Suprapubic skin (tissue), 4 donors: ENCODE results near the gene PAX5. TPM values are rescaled to one million over a fixed set of nuclear protein-coding genes. Genes with fewer than 3 reads are reported as not detected.
A peak's percentile ranks its signal among the peaks of the same experiment; 100 is the strongest.

Source experiments
- DNase-seq, 2 donors: peaks; one replicate each; pipeline ENCODE4 v3.0.0-alpha.2; 2019; ENCODE audit warnings: low spot score in 2 of 2
- H3K27ac ChIP-seq: fragments of 200-600 bp; sonication (generic); one replicate; pipeline ENCODE4 v1.5.1; 2019
- H3K27me3 ChIP-seq: fragments of 200-600 bp; sonication (generic); one replicate; pipeline ENCODE4 v1.5.1; 2019
- H3K36me3 ChIP-seq: fragments of 200-600 bp; sonication (generic); one replicate; pipeline ENCODE4 v1.5.1; 2019
- H3K4me1 ChIP-seq: fragments of 200-600 bp; sonication (generic); one replicate; pipeline ENCODE4 v1.5.1; 2019
- H3K4me3 ChIP-seq: fragments of 200-600 bp; sonication (generic); one replicate; pipeline ENCODE4 v1.5.1; 2019; ENCODE audit warnings: mild to moderate bottlenecking
- H3K9me3 ChIP-seq: fragments of 200-600 bp; sonication (generic); one replicate; pipeline ENCODE4 v1.5.1; 2019
- EP300 ChIP-seq: sonication (generic); formaldehyde crosslinking; IDR thresholded peaks from one replicate; pipeline ENCODE4 v1.6.1; 2017; ENCODE audit warnings: antibody characterized with exemption
- POLR2A ChIP-seq, 2 donors: fragments of 450-650 bp; IDR thresholded peaks; one replicate each; pipeline ENCODE4 v1.6.1; 2017; ENCODE audit warnings: antibody characterized with exemption in 2 of 2, mild to moderate bottlenecking in 2 of 2, moderate library complexity in 2 of 2
- POLR2AphosphoS5 ChIP-seq, 3 donors: sonication (generic); formaldehyde crosslinking; IDR thresholded peaks; one replicate each; pipeline ENCODE4 v1.6.1; 2017; ENCODE audit warnings: antibody characterized with exemption in 3 of 3
- WGBS: methylation state at CpG from one replicate; pipeline ENCODE4 v1.1.5; 2018; 5-methylcytosine and 5-hydroxymethylcytosine counted together
- total RNA-seq, 4 donors: library from RNA; depleted of rRNA; stranded (reverse); fragments of >200 nt; gene quantifications; one replicate each; pipeline ENCODE4 v1.1.0, GENCODE V29; 2016
- TF ChIP-seq, protein P1 (sequence below), 2 donors: fragments of 200-600 bp in 1 of 2; fragments of 450-650 bp in 1 of 2; sonication (generic) in 1 of 2; IDR thresholded peaks; one replicate each; pipeline ENCODE4 v1.5.1; 2016 to 2019; ENCODE audit warnings: antibody characterized with exemption in 2 of 2, mild to moderate bottlenecking in 1 of 2, moderate library complexity in 1 of 2

The PAX5 gene
- total RNA-seq, 4 donors from 2014 or later, result 0.04 TPM; not detected in 3

DNA sequence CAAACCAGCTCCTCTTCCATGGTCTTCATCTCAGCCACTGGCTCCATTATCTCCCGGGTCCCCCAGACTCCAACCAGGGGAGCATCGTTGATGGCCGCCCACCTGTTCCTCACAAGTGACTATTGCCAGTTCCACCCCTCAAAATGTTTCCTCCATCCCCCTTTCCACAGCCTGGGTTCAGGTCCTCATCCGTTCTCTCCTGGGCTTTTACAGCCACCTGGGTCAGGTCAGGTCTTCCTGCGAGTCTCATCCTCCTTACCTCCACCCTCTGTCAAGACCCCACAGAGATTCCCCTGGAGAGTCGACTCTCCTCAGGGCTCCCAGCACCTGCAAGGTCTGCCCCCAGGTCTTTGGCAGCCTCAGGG lies 133.2 kb downstream of the PAX5 start:
- no peak overlapping the region for H3K4me3 ChIP-seq
- no peaks in the 10 kb centered on the region for H3K36me3 ChIP-seq
- DNase-seq, result no peak
- 90% methylated on average over 6 of the region's 6 CpGs for WGBS
- no peak overlapping the region for H3K27ac ChIP-seq
- H3K4me1 ChIP-seq, result peaks cover 3% of the 10 kb centered on the region
- H3K9me3 ChIP-seq, result no peaks in the 10 kb centered on the region
- TF ChIP-seq EP300, result no peak
- TF ChIP-seq, protein P1, sequence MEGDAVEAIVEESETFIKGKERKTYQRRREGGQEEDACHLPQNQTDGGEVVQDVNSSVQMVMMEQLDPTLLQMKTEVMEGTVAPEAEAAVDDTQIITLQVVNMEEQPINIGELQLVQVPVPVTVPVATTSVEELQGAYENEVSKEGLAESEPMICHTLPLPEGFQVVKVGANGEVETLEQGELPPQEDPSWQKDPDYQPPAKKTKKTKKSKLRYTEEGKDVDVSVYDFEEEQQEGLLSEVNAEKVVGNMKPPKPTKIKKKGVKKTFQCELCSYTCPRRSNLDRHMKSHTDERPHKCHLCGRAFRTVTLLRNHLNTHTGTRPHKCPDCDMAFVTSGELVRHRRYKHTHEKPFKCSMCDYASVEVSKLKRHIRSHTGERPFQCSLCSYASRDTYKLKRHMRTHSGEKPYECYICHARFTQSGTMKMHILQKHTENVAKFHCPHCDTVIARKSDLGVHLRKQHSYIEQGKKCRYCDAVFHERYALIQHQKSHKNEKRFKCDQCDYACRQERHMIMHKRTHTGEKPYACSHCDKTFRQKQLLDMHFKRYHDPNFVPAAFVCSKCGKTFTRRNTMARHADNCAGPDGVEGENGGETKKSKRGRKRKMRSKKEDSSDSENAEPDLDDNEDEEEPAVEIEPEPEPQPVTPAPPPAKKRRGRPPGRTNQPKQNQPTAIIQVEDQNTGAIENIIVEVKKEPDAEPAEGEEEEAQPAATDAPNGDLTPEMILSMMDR (IDR thresholded peaks at IDR 0.05), result no peak
- no peak for TF ChIP-seq POLR2A (IDR thresholded peaks at IDR 0.05)
- TF ChIP-seq POLR2AphosphoS5 (IDR thresholded peaks at IDR 0.05), result no peak
- peaks cover 30% of the 10 kb centered on the region for H3K27me3 ChIP-seq

DNA sequence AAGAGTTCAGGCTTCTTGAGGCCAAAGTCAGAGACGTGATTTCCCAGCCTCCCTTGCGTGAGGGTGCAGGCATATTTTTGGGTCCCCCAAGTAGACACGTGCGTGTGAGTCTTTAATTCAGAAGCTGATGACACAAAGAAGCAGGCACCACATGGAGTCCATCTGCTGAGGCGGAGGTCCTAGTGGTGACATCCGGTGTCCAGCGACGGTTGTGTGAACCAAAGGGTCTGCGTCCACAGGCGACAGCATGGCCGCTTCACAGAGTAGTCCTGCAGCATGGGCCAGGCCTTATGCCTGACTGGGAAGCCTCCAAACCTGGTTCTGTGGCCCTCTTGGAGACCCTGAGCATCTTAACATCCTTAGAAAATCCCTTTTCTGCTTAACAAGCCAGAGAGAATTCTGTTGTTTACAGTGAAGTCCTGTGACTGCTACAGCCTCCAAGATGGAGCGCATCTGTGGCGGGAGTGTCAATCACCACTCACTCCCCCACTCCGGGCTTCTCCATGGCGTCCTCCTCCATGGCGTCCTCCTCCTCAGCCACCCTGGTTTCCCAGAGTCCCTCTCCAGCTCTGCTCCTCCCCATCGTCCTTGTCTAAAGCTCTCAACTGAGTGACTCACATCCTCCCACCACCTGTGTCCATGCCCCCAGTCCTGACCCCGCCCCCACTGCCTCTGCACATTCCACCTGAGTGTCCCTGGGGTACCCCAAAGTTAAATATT lies 133.8 kb downstream of the PAX5 start:
- Histone ChIP-seq H3K27ac (no peak overlapping the region), H3K9me3 (no peaks in the 10 kb centered on the region), H3K4me3 (no peak overlapping the region), H3K36me3 (no peaks in the 10 kb centered on the region), H3K4me1 (peaks cover 3% of the 10 kb centered on the region), H3K27me3 (peaks cover 30% of the 10 kb centered on the region)
- DNase-seq, result peak in 1 of 2 donors; percentile 71
- TF ChIP-seq, protein P1 (IDR thresholded peaks at IDR 0.05), result no peak
- TF ChIP-seq POLR2A (IDR thresholded peaks at IDR 0.05) (no peak), EP300 (no peak), POLR2AphosphoS5 (IDR thresholded peaks at IDR 0.05) (no peak)
- WGBS, result 71% methylated on average over 18 of the region's 18 CpGs

DNA sequence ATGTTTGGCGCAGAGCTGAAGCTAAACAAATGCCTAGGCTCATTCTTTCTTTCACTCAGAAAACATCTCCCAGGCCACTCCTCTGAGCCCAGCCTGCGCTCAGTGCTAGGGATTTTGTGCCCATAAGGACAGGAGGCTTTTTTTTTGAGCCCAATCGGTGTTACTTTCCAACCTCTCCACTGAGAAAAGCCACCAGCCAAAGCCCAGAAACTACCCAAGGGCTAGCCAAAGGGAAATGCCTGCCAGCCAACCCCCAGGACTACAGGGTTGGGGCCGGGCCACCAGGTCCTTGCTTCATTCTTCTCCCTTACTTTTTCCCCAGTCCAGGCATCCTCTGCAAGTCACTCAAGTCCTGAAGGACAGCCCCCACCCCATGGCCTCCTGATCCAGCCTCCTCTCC lies 134.7 kb downstream of the PAX5 start:
- Histone ChIP-seq H3K4me1 (peaks cover 3% of the 10 kb centered on the region), H3K27me3 (peaks cover 33% of the 10 kb centered on the region), H3K36me3 (no peaks in the 10 kb centered on the region), H3K4me3 (no peak overlapping the region), H3K27ac (no peak overlapping the region), H3K9me3 (no peaks in the 10 kb centered on the region)
- peak in 1 of 2 donors; percentile 61 for DNase-seq
- 97% methylated on average over 4 of the region's 4 CpGs for WGBS
- TF ChIP-seq, protein P1 (IDR thresholded peaks at IDR 0.05), result no peak
- TF ChIP-seq POLR2A (IDR thresholded peaks at IDR 0.05) (no peak), POLR2AphosphoS5 (IDR thresholded peaks at IDR 0.05) (no peak), EP300 (no peak)

DNA sequence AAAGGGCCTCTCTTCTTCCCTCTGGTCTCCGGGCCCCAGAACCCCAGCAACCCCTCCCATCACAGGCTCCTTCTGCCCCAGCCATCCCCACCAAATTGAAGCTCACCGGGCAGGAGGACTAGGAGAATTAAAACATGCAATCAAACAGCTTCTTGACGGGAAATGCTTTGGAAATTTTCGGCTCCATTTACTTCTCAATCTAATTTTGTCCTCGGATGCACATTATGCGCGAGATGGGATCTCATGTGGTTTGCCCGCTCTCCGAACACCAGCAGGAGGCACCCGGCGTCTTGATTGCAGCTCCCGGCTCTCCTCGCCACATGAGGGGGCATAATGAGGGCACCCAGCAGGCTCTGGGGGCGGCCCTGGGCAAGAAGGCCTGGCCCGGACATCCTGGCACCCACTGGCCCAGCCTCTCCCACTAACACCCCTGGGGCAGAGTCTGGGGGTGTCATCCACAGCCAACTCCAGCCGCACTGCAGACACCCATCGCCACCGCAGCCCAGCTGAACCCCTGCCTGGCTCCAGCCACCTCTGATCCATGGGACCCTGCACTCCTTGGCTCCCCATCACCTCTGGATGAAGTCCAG lies 135.5 kb downstream of the PAX5 start:
- DNase-seq, result peak in 1 of 2 donors; percentile 56
- Histone ChIP-seq H3K27ac (no peak overlapping the region), H3K9me3 (no peaks in the 10 kb centered on the region), H3K27me3 (peaks cover 34% of the 10 kb centered on the region), H3K4me1 (peaks cover 3% of the 10 kb centered on the region), H3K4me3 (no peak overlapping the region), H3K36me3 (no peaks in the 10 kb centered on the region)
- TF ChIP-seq EP300 (no peak), POLR2A (IDR thresholded peaks at IDR 0.05) (no peak), POLR2AphosphoS5 (IDR thresholded peaks at IDR 0.05) (no peak)
- TF ChIP-seq, protein P1 (IDR thresholded peaks at IDR 0.05), result no peak
- WGBS, result 83% methylated on average over 18 of the region's 18 CpGs

DNA sequence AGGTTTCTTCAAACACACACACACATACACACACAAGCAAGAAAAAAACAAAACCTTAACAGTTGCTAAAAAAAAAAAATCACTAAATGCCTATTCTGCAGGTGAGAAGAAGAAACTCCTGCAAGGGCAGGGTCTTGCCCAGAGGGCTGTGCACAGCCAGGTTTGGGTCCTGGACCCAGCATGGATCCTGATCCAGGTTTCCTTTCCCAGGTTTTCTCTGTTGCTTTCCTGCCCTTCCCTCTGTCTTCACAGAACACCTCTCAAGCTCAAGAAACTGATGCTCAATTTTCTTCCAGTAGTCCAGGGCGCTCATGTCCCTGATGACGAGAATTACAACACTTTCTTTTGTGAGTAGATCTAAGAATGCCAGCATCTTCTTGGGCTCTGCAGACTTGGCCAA lies 136.6 kb downstream of the PAX5 start:
- DNase-seq, result peak in 1 of 2 donors; percentile 16
- TF ChIP-seq EP300, result no peak
- no peak for TF ChIP-seq POLR2AphosphoS5 (IDR thresholded peaks at IDR 0.05)
- TF ChIP-seq POLR2A (IDR thresholded peaks at IDR 0.05), result no peak
- TF ChIP-seq, protein P1 (IDR thresholded peaks at IDR 0.05), result no peak
- no peaks in the 10 kb centered on the region for H3K9me3 ChIP-seq
- H3K27ac ChIP-seq, result no peak overlapping the region
- no peak overlapping the region for H3K4me3 ChIP-seq
- H3K36me3 ChIP-seq, result no peaks in the 10 kb centered on the region
- peaks cover 39% of the 10 kb centered on the region for H3K27me3 ChIP-seq
- WGBS, result 34% methylated on average over 2 of the region's 2 CpGs
- H3K4me1 ChIP-seq, result peaks cover 3% of the 10 kb centered on the region
